Measurements from ENCODE around the gene INPP5D. TPM values are rescaled to one million over a fixed set of nuclear protein-coding genes. Genes with fewer than 3 reads are reported as not detected.

INPP5D gene
- total RNA-seq, 4 donors from 2014 or later = 22.8 to 55.3 (median 42.1) TPM

- DNase-seq (ENCODE audit: low spot score in 2 of 2) = no peak
- WGBS, 2 donors = 79 to 83% methylated on average over 9 of the region's 9 CpGs
- peaks cover 0 to 5% of the 10 kb centered on the region in 2 donors for H3K27me3 ChIP-seq
- no peaks in the 10 kb centered on the region for H3K36me3 ChIP-seq
- H3K27ac ChIP-seq = peak overlapping the region in 1 of 4 donors; percentile 35
- H3K4me3 ChIP-seq = no peak overlapping the region
- TF ChIP-seq POLR2A (IDR thresholded peaks at IDR 0.05) (no peak), EP300 (IDR thresholded peaks at IDR 0.05) (no peak), CTCF (IDR thresholded peaks at IDR 0.05) (no peak)
- no peaks in the 10 kb centered on the region for H3K9me3 ChIP-seq
- H3K4me1 ChIP-seq = peaks cover 0 to 18% (median 0%) of the 10 kb centered on the region in 4 donors
Measured at GRCh38 chr2:233044974-233045605, 15.1 kb upstream of the INPP5D start.

GRCh38 chr2:233047206-233047605 lies 12.9 kb upstream of the INPP5D start:
- WGBS, 2 donors = 94 to 98% methylated on average over 3 of the region's 3 CpGs
- no peak for DNase-seq (ENCODE audit: low spot score in 2 of 2)

GRCh38 chr2:233047667-233048066 lies 12.5 kb upstream of the INPP5D start:
- TF ChIP-seq POLR2A (IDR thresholded peaks at IDR 0.05) (no peak), EP300 (IDR thresholded peaks at IDR 0.05) (no peak), CTCF (IDR thresholded peaks at IDR 0.05) (no peak)
- 86 to 87% methylated on average over 9 of the region's 9 CpGs for WGBS, 2 donors
- H3K27me3 ChIP-seq = peaks cover 0 to 5% of the 10 kb centered on the region in 2 donors
- no peak overlapping the region for H3K4me3 ChIP-seq
- H3K4me1 ChIP-seq = peaks cover 0 to 24% (median 0%) of the 10 kb centered on the region in 4 donors
- no peaks in the 10 kb centered on the region for H3K36me3 ChIP-seq
- no peaks in the 10 kb centered on the region for H3K9me3 ChIP-seq
- DNase-seq (ENCODE audit: low spot score in 2 of 2) = peak in 1 of 2 donors; percentile 2
- peak overlapping the region in 1 of 4 donors; percentile 70 for H3K27ac ChIP-seq

More at GRCh38 chr2:233047206-233047605, 12.9 kb upstream of the INPP5D start:
- Histone ChIP-seq H3K27ac (peak overlapping the region in 1 of 4 donors; percentile 70), H3K4me3 (no peak overlapping the region), H3K36me3 (no peaks in the 10 kb centered on the region), H3K4me1 (peaks cover 0 to 24% (median 0%) of the 10 kb centered on the region in 4 donors), H3K27me3 (peaks cover 0 to 5% of the 10 kb centered on the region in 2 donors), H3K9me3 (no peaks in the 10 kb centered on the region)
- TF ChIP-seq POLR2A (IDR thresholded peaks at IDR 0.05) (no peak), CTCF (IDR thresholded peaks at IDR 0.05) (no peak), EP300 (IDR thresholded peaks at IDR 0.05) (no peak)

- H3K4me3 ChIP-seq = no peak overlapping the region
- H3K27me3 ChIP-seq = peaks cover 0 to 5% of the 10 kb centered on the region in 2 donors
- no peaks in the 10 kb centered on the region for H3K36me3 ChIP-seq
- no peaks in the 10 kb centered on the region for H3K9me3 ChIP-seq
- 64 to 69% methylated on average over 10 of the region's 10 CpGs for WGBS, 2 donors
- peak overlapping the region in 1 of 4 donors; percentile 70 for H3K27ac ChIP-seq
- H3K4me1 ChIP-seq = peaks cover 0 to 26% (median 0%) of the 10 kb centered on the region in 4 donors
- DNase-seq (ENCODE audit: low spot score in 2 of 2) = no peak
- TF ChIP-seq EP300 (IDR thresholded peaks at IDR 0.05) (no peak), CTCF (IDR thresholded peaks at IDR 0.05) (no peak), POLR2A (IDR thresholded peaks at IDR 0.05) (no peak)
Measured at GRCh38 chr2:233048569-233049193, 11.5 kb upstream of the INPP5D start.

GRCh38 chr2:233049194-233049761 lies 10.9 kb upstream of the INPP5D start:
- Histone ChIP-seq H3K9me3 (no peaks in the 10 kb centered on the region), H3K4me3 (no peak overlapping the region), H3K27ac (peak overlapping the region in 1 of 4 donors; percentile 70), H3K27me3 (peaks cover 0 to 5% of the 10 kb centered on the region in 2 donors), H3K4me1 (peaks cover 0 to 32% (median 0%) of the 10 kb centered on the region in 4 donors), H3K36me3 (no peaks in the 10 kb centered on the region)
- DNase-seq (ENCODE audit: low spot score in 2 of 2) = no peak
- 49 to 58% methylated on average over 4 of the region's 4 CpGs for WGBS, 2 donors
- no peak for TF ChIP-seq EP300 (IDR thresholded peaks at IDR 0.05)
- TF ChIP-seq POLR2A (IDR thresholded peaks at IDR 0.05) = no peak
- TF ChIP-seq CTCF (IDR thresholded peaks at IDR 0.05) = no peak
